Muscle layer of duodenum (tissue), 2 donors: ENCODE data around the gene CD300A.

Experiments
- H3K27ac ChIP-seq: one replicate; pipeline ENCODE4 v1.7.0; 2013; ENCODE audit warnings: mild to moderate bottlenecking, low read length
- H3K27me3 ChIP-seq: one replicate; pipeline ENCODE4 v1.7.0; 2013; ENCODE audit warnings: low read depth, mild to moderate bottlenecking, control low read depth, low read length
- H3K36me3 ChIP-seq, 2 donors: one replicate each; pipeline ENCODE4 v1.7.0; 2013; ENCODE audit warnings: low read length in 2 of 2, control low read depth in 1 of 2, mild to moderate bottlenecking in 1 of 2; ENCODE audit not compliant: insufficient read depth in 2 of 2, control insufficient read depth in 1 of 2
- H3K4me1 ChIP-seq, 2 donors: one replicate each; pipeline ENCODE4 v1.7.0; 2013; ENCODE audit warnings: low read length in 2 of 2, mild to moderate bottlenecking in 2 of 2, control low read depth in 1 of 2, moderate library complexity in 1 of 2; ENCODE audit not compliant: insufficient read depth in 2 of 2, control insufficient read depth in 1 of 2
- H3K4me3 ChIP-seq, 2 donors: one replicate each; pipeline ENCODE4 v1.7.0; 2013; ENCODE audit warnings: low read length in 2 of 2, low read depth in 1 of 2, mild to moderate bottlenecking in 1 of 2
- H3K9me3 ChIP-seq, 2 donors: one replicate each; pipeline ENCODE4 v1.7.0; 2013; ENCODE audit warnings: low read length in 2 of 2, control low read depth in 1 of 2, mild to moderate bottlenecking in 1 of 2; ENCODE audit not compliant: control insufficient read depth in 1 of 2
- donor health status: healthy.

Gene CD300A

DNA sequence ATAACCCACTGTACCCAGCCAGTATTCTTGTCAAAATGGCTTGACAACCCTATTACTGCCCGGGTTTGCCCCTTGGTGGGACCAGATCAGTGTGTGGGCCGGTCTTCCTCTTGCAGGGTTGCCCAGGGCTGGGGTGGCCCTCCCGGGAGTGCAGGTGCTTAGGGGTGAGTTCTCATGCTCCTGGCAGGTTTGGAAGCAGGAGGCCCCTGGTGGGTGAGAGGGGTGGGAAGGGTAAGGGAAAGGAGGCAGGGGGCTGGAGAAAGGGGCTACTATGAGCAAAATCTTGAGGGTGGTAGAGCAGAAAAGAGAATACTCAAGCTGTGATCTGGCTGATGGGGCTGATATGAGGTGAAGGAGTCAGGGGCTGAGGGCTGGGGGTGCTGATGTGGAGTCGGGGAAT is 6.5 kb downstream of the CD300A start:
- Histone ChIP-seq H3K9me3 (peaks cover 5% of the 10 kb centered on the region in 2 donors), H3K4me3 (no peak overlapping the region), H3K27me3 (no peaks in the 10 kb centered on the region)

DNA sequence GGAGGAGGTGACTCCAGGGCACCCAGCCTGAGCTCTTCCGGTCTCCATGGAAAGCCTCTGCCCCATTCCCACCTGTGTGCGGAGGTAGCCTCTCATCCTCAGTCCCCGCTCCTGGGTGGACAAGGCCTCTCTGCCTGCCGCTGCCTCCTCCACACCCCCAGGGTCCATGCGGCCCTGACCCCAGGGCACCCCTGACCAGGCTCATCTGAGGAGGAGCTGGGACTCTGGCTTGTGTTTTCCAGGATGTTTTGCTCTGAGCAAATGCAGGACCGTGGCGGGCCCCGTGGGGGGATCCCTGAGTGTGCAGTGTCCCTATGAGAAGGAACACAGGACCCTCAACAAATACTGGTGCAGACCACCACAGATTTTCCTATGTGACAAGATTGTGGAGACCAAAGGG is 6.9 kb downstream of the CD300A start:
- H3K27me3 ChIP-seq: no peaks in the 10 kb centered on the region
- no peak overlapping the region for H3K4me3 ChIP-seq
- peaks cover 5% of the 10 kb centered on the region in 2 donors for H3K9me3 ChIP-seq
- H3K27ac ChIP-seq: no peak overlapping the region
- H3K36me3 ChIP-seq: no peaks in the 10 kb centered on the region
- H3K4me1 ChIP-seq: no peaks in the 10 kb centered on the region

More for the DNA sequence above, 6.5 kb downstream of the CD300A start:
- Histone ChIP-seq H3K36me3 (no peaks in the 10 kb centered on the region), H3K4me1 (no peaks in the 10 kb centered on the region), H3K27ac (no peak overlapping the region)

DNA sequence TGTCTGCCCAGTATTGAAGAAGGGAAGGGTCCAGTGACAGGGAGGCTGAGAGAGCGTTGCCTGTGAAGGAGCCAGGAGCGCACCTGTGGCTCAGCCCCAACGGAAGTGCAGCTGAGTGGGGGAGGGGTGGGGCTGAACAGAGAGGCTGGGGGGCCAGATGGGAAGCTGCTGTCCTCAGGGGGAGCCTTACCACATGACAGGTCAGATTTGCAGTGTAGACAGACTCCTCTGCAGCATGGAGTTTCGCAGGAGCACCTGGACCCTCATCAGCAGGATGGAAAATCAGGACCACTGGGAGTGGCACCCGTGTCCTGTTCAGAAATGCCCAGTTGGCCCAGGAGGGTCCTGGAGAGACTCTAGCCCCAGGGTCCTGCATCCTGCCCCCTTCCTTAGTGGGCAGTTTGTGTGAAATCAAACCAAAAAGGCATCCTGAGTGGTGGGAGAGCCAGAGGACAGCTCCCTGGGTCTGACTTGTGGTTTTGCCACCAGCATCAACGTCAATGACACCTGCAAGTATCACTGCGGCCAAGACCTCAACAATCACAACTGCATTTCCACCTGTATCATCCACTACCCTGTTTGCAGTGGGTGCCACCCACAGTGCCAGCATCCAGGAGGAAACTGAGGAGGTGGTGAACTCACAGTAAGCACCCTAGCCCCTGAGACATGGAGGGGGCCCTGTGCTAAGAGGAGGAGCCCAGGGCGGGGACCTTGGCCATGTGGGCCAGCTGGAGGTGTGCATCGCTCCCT is 7.8 kb downstream of the CD300A start:
- Histone ChIP-seq H3K27me3 (no peaks in the 10 kb centered on the region), H3K4me3 (no peak overlapping the region), H3K36me3 (no peaks in the 10 kb centered on the region), H3K27ac (no peak overlapping the region), H3K9me3 (peaks cover 5% of the 10 kb centered on the region in 2 donors), H3K4me1 (peaks cover 0 to 3% of the 10 kb centered on the region in 2 donors)

DNA sequence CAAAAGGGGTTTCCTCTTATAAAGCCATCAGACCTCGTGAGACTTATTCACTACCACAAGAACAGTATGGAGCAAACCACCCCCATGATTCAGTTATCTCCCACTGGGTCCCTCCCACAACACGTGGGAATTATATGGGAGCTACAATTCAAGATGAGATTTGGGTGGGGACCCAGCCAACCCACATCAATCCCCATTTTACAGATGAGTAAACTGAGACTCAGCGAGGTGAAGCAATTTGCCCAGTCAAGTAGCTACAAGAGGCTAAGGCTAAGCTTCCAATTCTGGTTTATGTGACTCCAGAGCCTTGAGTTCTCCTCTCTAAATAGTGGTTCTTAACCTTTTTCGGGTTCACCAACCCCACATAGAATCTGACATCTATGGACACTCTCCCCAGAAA is 8.8 kb downstream of the CD300A start:
- Histone ChIP-seq H3K4me1 (peaks cover 0 to 5% of the 10 kb centered on the region in 2 donors), H3K4me3 (no peak overlapping the region), H3K9me3 (peaks cover 5% of the 10 kb centered on the region in 2 donors), H3K36me3 (no peaks in the 10 kb centered on the region), H3K27me3 (no peaks in the 10 kb centered on the region), H3K27ac (no peak overlapping the region)

DNA sequence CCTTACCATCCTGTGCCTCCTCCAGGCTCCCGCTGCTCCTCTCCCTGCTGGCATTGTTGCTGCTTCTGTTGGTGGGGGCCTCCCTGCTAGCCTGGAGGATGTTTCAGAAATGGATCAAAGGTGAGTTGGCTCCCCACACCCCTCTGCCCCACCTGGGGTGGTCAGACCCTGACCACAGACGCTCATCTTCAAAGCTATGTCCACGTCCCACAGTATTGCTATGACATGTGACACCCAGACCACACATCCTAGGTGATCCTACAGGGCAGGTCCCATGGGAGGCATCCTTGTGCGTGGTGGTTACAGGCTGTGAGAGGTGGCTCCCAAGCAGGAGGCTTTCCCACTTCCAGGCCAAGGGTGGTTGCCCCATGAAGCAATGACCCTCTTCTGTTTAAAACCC is 11.0 kb downstream of the CD300A start:
- Histone ChIP-seq H3K27ac (no peak overlapping the region), H3K9me3 (peaks cover 5% of the 10 kb centered on the region in 2 donors), H3K36me3 (no peaks in the 10 kb centered on the region), H3K27me3 (no peaks in the 10 kb centered on the region), H3K4me3 (no peak overlapping the region), H3K4me1 (peaks cover 0 to 5% of the 10 kb centered on the region in 2 donors)

DNA sequence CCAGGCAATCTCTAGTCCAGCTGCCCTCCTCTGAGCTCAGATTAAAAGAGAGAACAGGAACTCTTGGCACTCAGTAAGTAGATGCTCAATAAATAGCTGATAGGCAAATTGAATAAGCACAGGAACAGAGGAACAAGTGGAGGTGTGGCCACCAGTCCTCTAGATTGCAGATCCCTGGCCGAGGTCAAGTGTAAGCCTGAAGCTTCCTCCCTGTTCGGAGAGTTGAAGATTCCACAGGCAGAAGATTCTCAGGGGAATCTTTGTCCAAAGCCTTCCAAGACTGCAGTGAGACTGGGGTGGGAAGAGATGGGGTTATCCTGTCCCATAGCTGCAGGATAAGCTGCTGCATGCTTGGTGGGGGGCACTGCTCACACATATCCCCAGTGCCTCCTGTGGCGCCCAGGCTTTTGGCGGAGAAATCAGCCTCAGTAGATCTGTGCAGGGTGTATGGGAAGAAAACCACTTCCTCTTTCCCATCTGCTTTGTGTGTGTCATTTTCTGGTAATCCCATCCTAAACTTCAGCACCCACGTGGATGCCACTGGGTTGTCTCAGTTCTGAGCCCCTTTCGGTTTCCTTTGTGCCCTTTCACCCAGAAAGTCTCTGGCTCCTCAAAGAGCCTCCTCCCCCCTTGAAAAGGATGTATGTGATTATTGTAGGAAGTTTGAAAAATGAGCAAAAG is 12.1 kb downstream of the CD300A start:
- Histone ChIP-seq H3K9me3 (peaks cover 5% of the 10 kb centered on the region in 2 donors), H3K4me1 (peaks cover 0 to 5% of the 10 kb centered on the region in 2 donors), H3K4me3 (no peak overlapping the region), H3K36me3 (no peaks in the 10 kb centered on the region), H3K27me3 (no peaks in the 10 kb centered on the region), H3K27ac (no peak overlapping the region)

DNA sequence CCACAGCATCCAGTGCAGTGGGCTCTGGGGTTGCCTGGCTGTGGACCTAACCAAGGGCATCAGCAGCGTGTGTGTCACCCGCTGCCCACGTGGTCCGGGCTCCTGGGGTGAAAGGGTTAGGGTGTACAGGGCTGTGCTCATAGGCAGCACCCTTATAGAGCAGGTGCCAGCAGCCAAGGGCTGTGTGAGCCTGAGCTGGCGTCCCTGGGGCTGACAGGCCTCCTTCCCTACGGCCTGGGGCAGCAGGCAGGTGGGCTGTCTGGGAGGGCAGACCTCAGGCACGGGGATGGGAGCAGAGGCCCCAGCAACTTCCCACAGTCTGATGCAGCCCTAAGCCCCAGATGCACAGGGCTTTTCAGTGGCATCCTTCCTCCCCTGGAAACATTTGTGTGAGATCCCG is 13.9 kb downstream of the CD300A start:
- peaks cover 4 to 5% of the 10 kb centered on the region in 2 donors for H3K9me3 ChIP-seq
- no peak overlapping the region for H3K27ac ChIP-seq
- peaks cover 0 to 5% of the 10 kb centered on the region in 2 donors for H3K4me1 ChIP-seq

DNA sequence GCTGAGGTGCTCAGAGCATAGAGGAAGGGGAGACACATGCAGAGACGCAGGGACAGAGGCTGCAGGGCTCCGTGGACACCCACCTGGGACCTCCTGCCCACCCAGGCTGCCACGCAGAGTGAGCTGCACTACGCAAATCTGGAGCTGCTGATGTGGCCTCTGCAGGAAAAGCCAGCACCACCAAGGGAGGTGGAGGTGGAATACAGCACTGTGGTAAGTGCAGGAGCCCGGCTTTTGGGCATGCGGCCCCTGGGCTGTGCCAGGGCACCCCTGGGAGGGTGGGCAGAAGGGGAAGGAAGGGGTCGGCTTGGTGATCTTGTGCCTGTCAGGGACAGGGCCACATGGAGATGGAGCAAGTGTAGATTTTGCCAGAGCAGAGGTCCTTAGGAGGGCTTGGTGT is 15.2 kb downstream of the CD300A start:
- H3K9me3 ChIP-seq: no peaks in the 10 kb centered on the region
- H3K4me3 ChIP-seq: no peak overlapping the region
- no peaks in the 10 kb centered on the region for H3K36me3 ChIP-seq
- peaks cover 0 to 5% of the 10 kb centered on the region in 2 donors for H3K4me1 ChIP-seq
- H3K27ac ChIP-seq: no peak overlapping the region
- H3K27me3 ChIP-seq: no peaks in the 10 kb centered on the region

More for the DNA sequence above, 13.9 kb downstream of the CD300A start:
- Histone ChIP-seq H3K27me3 (no peaks in the 10 kb centered on the region), H3K4me3 (no peak overlapping the region), H3K36me3 (no peaks in the 10 kb centered on the region)

DNA sequence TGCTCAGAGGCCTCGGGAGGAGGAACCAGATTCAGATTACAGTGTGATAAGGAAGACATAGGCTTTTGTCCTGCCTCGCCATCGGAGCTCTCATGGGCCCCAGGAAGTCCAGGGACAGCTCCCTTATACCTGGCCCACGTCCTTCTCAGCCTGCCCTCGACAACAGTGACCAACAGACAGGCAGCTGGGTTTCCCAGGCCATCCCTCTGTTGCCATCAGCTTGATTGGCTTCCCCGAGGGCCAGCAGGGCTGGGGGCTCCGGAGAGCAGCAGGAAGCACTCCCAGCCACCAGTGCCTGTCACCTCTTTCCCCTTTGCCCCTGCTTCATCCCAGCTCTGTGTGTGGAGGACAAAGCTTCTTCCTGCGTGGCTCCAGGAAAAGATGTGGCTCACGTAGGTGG is 17.6 kb downstream of the CD300A start:
- H3K4me1 ChIP-seq: peaks cover 0 to 4% of the 10 kb centered on the region in 2 donors
- no peak overlapping the region for H3K27ac ChIP-seq
- no peaks in the 10 kb centered on the region for H3K36me3 ChIP-seq
- H3K27me3 ChIP-seq: no peaks in the 10 kb centered on the region
- H3K4me3 ChIP-seq: no peak overlapping the region
- H3K9me3 ChIP-seq: no peaks in the 10 kb centered on the region

DNA sequence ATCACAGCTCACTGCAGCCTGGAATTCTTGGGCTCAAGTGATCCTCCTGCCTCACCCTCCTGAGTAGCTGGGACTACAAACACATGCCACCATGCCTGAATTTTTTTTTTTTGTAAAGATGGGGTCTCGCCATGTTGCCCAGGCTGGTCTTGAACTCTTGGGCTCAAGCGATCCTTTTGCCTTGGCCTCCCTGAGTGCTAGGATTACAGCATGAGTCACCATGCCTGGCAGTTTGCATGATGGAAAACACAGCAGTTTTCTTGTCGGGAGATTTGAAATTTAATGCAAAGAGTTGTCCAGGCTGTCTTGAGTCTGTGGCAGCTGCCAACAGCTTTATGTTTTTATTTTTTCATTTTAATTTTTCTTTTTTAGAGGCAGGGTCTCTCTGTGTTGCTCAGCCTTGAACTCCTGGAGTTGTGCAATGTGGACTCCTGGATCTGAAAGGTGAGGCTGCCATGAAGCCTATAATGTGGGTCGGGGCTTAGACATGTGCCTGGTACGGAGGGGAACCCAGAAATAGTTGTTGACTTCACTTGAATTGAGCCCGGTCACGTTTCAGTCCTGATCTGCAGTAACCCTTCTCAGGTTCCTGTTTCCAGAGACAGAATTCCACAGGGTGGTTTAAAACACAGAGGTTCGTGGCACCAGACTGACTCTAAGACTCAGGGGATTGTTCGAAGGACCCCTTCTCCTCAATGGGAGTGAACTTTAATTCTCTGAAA is 18.7 kb downstream of the CD300A start:
- no peak overlapping the region for H3K27ac ChIP-seq
- H3K9me3 ChIP-seq: no peaks in the 10 kb centered on the region
- no peaks in the 10 kb centered on the region for H3K4me1 ChIP-seq
- no peaks in the 10 kb centered on the region for H3K36me3 ChIP-seq
- no peaks in the 10 kb centered on the region for H3K27me3 ChIP-seq
- no peak overlapping the region for H3K4me3 ChIP-seq

DNA sequence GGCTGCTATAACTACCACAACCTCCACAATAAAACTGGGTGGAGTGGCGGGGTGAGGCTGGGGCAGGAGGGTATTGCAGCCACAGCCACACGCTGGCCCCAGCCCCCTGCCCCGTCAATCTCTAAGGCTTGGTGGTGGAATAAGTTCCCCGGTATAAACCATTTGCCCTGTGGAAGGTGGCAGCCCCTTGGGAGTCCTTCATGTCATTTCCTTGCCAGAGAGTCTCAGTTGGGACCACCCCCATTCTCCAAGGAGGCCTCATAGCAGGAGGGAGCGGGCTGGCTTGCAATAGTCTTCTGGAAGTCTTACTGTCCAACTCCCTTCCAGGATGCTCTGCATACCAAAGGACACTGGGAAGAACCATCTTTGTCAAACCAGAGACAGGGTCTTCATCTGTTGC is 19.4 kb downstream of the CD300A start:
- Histone ChIP-seq H3K4me1 (no peaks in the 10 kb centered on the region), H3K27me3 (no peaks in the 10 kb centered on the region), H3K27ac (no peak overlapping the region), H3K36me3 (no peaks in the 10 kb centered on the region), H3K9me3 (no peaks in the 10 kb centered on the region), H3K4me3 (no peak overlapping the region)
